ENCODE measurements around the gene DNM3. TPM values are rescaled to one million over a fixed set of nuclear protein-coding genes. Genes with fewer than 3 reads are reported as not detected.

DNM3 gene
- polyA plus RNA-seq, 3 donors: 0.15 TPM; not detected in 2

- Histone ChIP-seq H2AFZ (ENCODE audit: insufficient read depth, low read depth, low read length, poor library complexity, severe bottlenecking) (no peak overlapping the region), H3K4me1 (ENCODE audit: control insufficient read depth in 1 of 2, insufficient read depth in 2 of 2, low read length in 2 of 2) (no peaks in the 10 kb centered on the region), H3K27me3 (ENCODE audit: control insufficient read depth in 2 of 2, insufficient read depth in 2 of 2, low read length in 2 of 2) (no peaks in the 10 kb centered on the region), H3K9me3 (replicated peaks in 1 of 2; ENCODE audit: control insufficient read depth in 1 of 2, insufficient read depth in 1 of 2, low read length in 2 of 2) (no peaks in the 10 kb centered on the region), H3K4me3 (replicated peaks in 1 of 3; ENCODE audit: low read depth in 2 of 3, low read length in 3 of 3) (no peak overlapping the region), H3K9ac (ENCODE audit: insufficient read depth, low read length, poor library complexity, severe bottlenecking) (no peak overlapping the region), H3K4me2 (replicated peaks; ENCODE audit: extremely low read depth, low read length, poor library complexity, severe bottlenecking) (no peak overlapping the region), H4K20me1 (ENCODE audit: insufficient read depth, low read length) (no peaks in the 10 kb centered on the region), H3K27ac (ENCODE audit: low read depth in 1 of 2, low read length in 2 of 2) (no peak overlapping the region), H3K79me2 (ENCODE audit: insufficient read depth, low read length) (no peaks in the 10 kb centered on the region), H3K36me3 (replicated peaks in 1 of 2; ENCODE audit: control insufficient read depth in 1 of 2, insufficient read depth in 2 of 2, low read length in 2 of 2) (no peaks in the 10 kb centered on the region)
- no peak for DNase-seq
- Mint-ChIP-seq H3K36me3 (no peaks in the 10 kb centered on the region), H3K27ac (peak overlapping the region in 1 of 7 donors; percentile 26), H3K4me3 (no peak overlapping the region), H3K4me1 (no peaks in the 10 kb centered on the region), H3K9me3 (no peaks in the 10 kb centered on the region), H3K27me3 (ENCODE audit: low read depth in 3 of 3) (no peaks in the 10 kb centered on the region)
- 94% methylated on average over 13 of the region's 13 CpGs for whole genome bisulfite sequencing (ENCODE audit: insufficient coverage)
- intact Hi-C loops (cut with micrococcal nuclease): no loop called here
- TF ChIP-seq CTCF (IDR thresholded peaks at IDR 0.05): no peak
Observed at GRCh38 chr1:172144445-172145061, 303.3 kb downstream of the DNM3 start.

GRCh38 chr1:172145231-172145651, 303.9 kb downstream of the DNM3 start:
- H3K4me3 Mint-ChIP-seq: no peak overlapping the region
- H3K36me3 Mint-ChIP-seq: no peaks in the 10 kb centered on the region
- no peaks in the 10 kb centered on the region for H3K79me2 ChIP-seq (ENCODE audit: insufficient read depth, low read length)
- H2AFZ ChIP-seq (ENCODE audit: insufficient read depth, low read depth, low read length, poor library complexity, severe bottlenecking): no peak overlapping the region
- no peaks in the 10 kb centered on the region for H3K9me3 ChIP-seq (replicated peaks in 1 of 2; ENCODE audit: control insufficient read depth in 1 of 2, insufficient read depth in 1 of 2, low read length in 2 of 2)
- H3K4me3 ChIP-seq (replicated peaks in 1 of 3; ENCODE audit: low read depth in 2 of 3, low read length in 3 of 3): no peak overlapping the region
- H3K27ac Mint-ChIP-seq: no peak overlapping the region
- H3K4me1 ChIP-seq (ENCODE audit: control insufficient read depth in 1 of 2, insufficient read depth in 2 of 2, low read length in 2 of 2): no peaks in the 10 kb centered on the region
- WGBS (ENCODE audit: insufficient coverage): 33% methylated on average over 1 of the region's 2 CpGs
- no peak for TF ChIP-seq CTCF (IDR thresholded peaks at IDR 0.05)
- intact Hi-C loops (cut with micrococcal nuclease): no loop called here
- H3K27ac ChIP-seq (ENCODE audit: low read depth in 1 of 2, low read length in 2 of 2): no peak overlapping the region
- H3K9ac ChIP-seq (ENCODE audit: insufficient read depth, low read length, poor library complexity, severe bottlenecking): no peak overlapping the region
- DNase-seq: no peak
- H3K27me3 ChIP-seq (ENCODE audit: control insufficient read depth in 2 of 2, insufficient read depth in 2 of 2, low read length in 2 of 2): no peaks in the 10 kb centered on the region
- no peaks in the 10 kb centered on the region for H3K36me3 ChIP-seq (replicated peaks in 1 of 2; ENCODE audit: control insufficient read depth in 1 of 2, insufficient read depth in 2 of 2, low read length in 2 of 2)
- H3K4me2 ChIP-seq (replicated peaks; ENCODE audit: extremely low read depth, low read length, poor library complexity, severe bottlenecking): no peak overlapping the region
- no peaks in the 10 kb centered on the region for H4K20me1 ChIP-seq (ENCODE audit: insufficient read depth, low read length)
- no peaks in the 10 kb centered on the region for H3K27me3 Mint-ChIP-seq (ENCODE audit: low read depth in 3 of 3)
- H3K9me3 Mint-ChIP-seq: no peaks in the 10 kb centered on the region
- no peaks in the 10 kb centered on the region for H3K4me1 Mint-ChIP-seq
